ENCODE measurements around the gene CLPX.
"Not testable (repeated sequence)": the region's sequence is repeated elsewhere in the genome, so short reads cannot be mapped to it uniquely, and the experiment has no call there.

CLPX gene

GRCh38 chr15:65099801-65100200, 85.3 kb downstream of the CLPX start:
- DNase-seq, result not testable (repeated sequence)

- DNase-seq, result no peak
These were observed 85.8 kb downstream of the CLPX start for GRCh38 chr15:65099336-65099735.

All from amniotic stem cell (primary cell).